Kidney (tissue), 14 donors: ENCODE results near the gene CLN6. TPM values are rescaled to one million over a fixed set of nuclear protein-coding genes. Genes with fewer than 3 reads are reported as not detected.

Source experiments
- DNase-seq, 5 donors: peaks; one replicate each; pipeline ENCODE4 v3.0.0-alpha.2; 2013 to 2020
- FAIRE-seq: peaks from 2 replicates; lab custom pipeline; 2012; peaks lifted over from hg19 to GRCh38; lab: Jason Lieb, UNC
- H3K27ac ChIP-seq, 2 donors: one replicate each; pipeline ENCODE4 v1.7.0; 2013; ENCODE audit warnings: low read depth in 2 of 2, low read length in 2 of 2, inconsistent platforms in 1 of 2
- H3K27me3 ChIP-seq: one replicate; pipeline ENCODE4 v1.7.1; 2013; ENCODE audit warnings: low read length, inconsistent platforms; ENCODE audit not compliant: control insufficient read depth, insufficient read depth
- H3K36me3 ChIP-seq, 3 donors: one replicate each; pipeline versions ENCODE4 v1.7.0 to v1.7.1; 2013; ENCODE audit warnings: low read length in 3 of 3, control low read depth in 1 of 3, inconsistent platforms in 1 of 3; ENCODE audit not compliant: insufficient read depth in 3 of 3, control insufficient read depth in 2 of 3
- H3K4me1 ChIP-seq, 3 donors: one replicate each; pipeline versions ENCODE4 v1.7.0 to v1.7.1; 2013; ENCODE audit warnings: low read length in 3 of 3, inconsistent platforms in 1 of 3, low read depth in 1 of 3; ENCODE audit not compliant: control insufficient read depth in 2 of 3, insufficient read depth in 2 of 3
- H3K4me3 ChIP-seq, 3 donors: one replicate each; pipeline versions ENCODE4 v1.7.0 to v1.8.1; 2013; ENCODE audit warnings: low read length in 3 of 3, control low read depth in 1 of 3, inconsistent platforms in 1 of 3
- H3K9ac ChIP-seq, 3 donors: one replicate each; pipeline versions ENCODE4 v1.7.0 to v1.7.1; 2013; ENCODE audit warnings: low read length in 3 of 3, control low read depth in 1 of 3, inconsistent platforms in 1 of 3
- H3K9me3 ChIP-seq, 3 donors: one replicate each; pipeline versions ENCODE4 v1.7.0 to v1.7.1; 2013; ENCODE audit warnings: low read length in 3 of 3, control low read depth in 1 of 3, inconsistent platforms in 1 of 3; ENCODE audit not compliant: control insufficient read depth in 2 of 3, insufficient read depth in 1 of 3
- CTCF ChIP-seq: IDR thresholded peaks from 3 replicates; pipeline ENCODE4 v1.5.1; 2012; ENCODE audit warnings: mild to moderate bottlenecking, moderate library complexity, borderline replicate concordance; ENCODE audit not compliant: insufficient read depth; ENCODE audit errors: extremely low read depth
- intact Hi-C: fragments of 100-400 bp; cut with DNase I; formaldehyde crosslinking; loops from one replicate; pipeline ENCODE4 v1.11.1; 2022
- polyA plus RNA-seq: library from polyadenylated mRNA; stranded (reverse); fragments of 350-450 nt; fragmentation: Illumina TruSeq; extraction: RNeasy Lipid Tissue Mini Kit (QIAGEN cat#74804); gene quantifications from one replicate; pipeline ENCODE4 v1.2.3, GENCODE V29; 2014; ENCODE audit warnings: low read depth, low replicate concordance; ENCODE audit not compliant: insufficient read depth
- total RNA-seq: library from RNA; stranded (reverse); fragmentation: NEBNext Ultra II Directional; extraction: Animal tissue kit (Norgen Biotek cat#: 25700); gene quantifications from one replicate; pipeline ENCODE4 v1.2.1, GENCODE V29; 2021
- donor health status: control.
- donor health status: control.
- donor health status: control.
- donor health status: control.
- donor health status: control.
- donor health status: DM: yes; HTN: yes; CAD: no.
- donor health status: Normal renal cell carcinoma (clear cell type).

Gene CLN6
- total and polyA plus RNA-seq, 2 donors from 2014 or later = 30.8 to 36.6 TPM

DNA sequence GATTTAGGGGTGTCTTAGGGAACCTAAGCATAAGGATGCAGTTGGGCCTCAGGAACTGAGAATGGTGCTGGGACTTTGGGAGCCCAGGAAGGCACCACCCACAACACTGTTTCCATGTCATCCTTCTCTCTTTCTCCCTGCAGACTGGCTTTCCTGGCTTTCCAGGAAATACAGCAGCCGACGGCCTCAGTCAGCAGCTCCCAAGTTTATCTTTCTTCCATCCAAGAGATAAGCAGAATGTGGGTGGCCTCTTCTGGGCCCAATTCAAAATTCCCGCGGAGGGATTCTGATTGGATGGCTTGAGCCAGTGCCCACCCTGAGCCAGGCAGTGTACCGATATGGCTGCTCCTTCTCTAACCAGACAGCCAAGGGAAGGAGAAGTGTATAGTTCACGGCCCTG is 4.5 kb upstream of the CLN6 start:
- Histone ChIP-seq H3K27ac (no peak overlapping the region), H3K4me3 (no peak overlapping the region), H3K4me1 (peaks cover 0 to 6% (median 3%) of the 10 kb centered on the region in 3 donors), H3K9me3 (no peaks in the 10 kb centered on the region), H3K27me3 (no peaks in the 10 kb centered on the region), H3K9ac (no peak overlapping the region), H3K36me3 (no peaks in the 10 kb centered on the region)
- intact Hi-C loops = no loop called here
- DNase-seq (peak in 2 of 5 donors; percentile 8 to 37), FAIRE-seq (no peak)
- TF ChIP-seq CTCF = no peak

DNA sequence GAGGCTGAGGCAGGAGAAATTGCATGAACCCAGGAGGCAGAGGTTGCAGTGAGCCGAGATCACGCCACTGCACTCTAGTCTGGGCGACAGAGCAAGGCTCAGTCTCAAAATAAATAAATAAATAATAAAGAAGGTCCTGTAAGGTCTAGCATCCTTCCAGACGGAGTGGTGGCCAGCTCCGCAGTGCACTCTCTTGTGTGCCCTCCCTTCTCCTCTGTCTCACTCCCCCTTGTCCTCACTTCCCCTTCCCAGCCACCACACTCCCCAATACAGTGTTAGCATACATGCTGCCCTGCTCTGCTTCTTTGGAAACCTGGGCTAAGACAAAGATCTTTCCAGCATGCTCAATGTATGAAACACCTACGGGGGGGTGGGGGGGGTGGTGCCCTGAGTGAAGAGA is 3.4 kb upstream of the CLN6 start:
- Histone ChIP-seq H3K9me3 (no peaks in the 10 kb centered on the region), H3K4me1 (peaks cover 0 to 13% (median 12%) of the 10 kb centered on the region in 3 donors), H3K27ac (no peak overlapping the region), H3K9ac (no peak overlapping the region), H3K27me3 (no peaks in the 10 kb centered on the region), H3K36me3 (no peaks in the 10 kb centered on the region), H3K4me3 (no peak overlapping the region)
- DNase-seq (peak in 1 of 5 donors; percentile 41), FAIRE-seq (no peak)
- no peak for TF ChIP-seq CTCF
- intact Hi-C loops = no loop called here

DNA sequence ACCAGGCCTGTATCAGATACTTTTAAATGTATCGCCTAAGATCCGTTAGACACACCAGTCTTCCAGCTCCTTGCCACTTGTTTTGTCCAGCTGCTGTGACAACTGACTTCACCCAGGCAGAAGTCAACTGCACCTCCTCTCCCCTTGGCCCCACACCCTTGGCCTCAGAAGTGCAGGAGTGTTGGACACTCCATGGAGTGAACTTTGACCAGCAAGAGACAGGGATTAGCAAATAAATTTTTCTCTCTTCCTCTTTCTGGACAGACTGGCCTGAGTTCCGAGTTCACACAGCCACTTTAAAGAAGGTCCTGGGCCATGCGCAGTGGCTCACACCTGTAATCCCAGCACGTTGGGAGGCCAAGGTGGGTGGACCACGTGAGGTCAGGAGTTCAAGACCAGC is 2.9 kb upstream of the CLN6 start:
- Histone ChIP-seq H3K4me3 (no peak overlapping the region), H3K9ac (no peak overlapping the region), H3K4me1 (peaks cover 0 to 17% (median 15%) of the 10 kb centered on the region in 3 donors), H3K9me3 (no peaks in the 10 kb centered on the region), H3K27ac (no peak overlapping the region), H3K36me3 (no peaks in the 10 kb centered on the region), H3K27me3 (no peaks in the 10 kb centered on the region)
- intact Hi-C loops = no loop called here
- no peak for TF ChIP-seq CTCF
- FAIRE-seq = no peak
- no peak for DNase-seq
